Heart right ventricle (tissue), 16 donors: ENCODE results near the gene CIROP. TPM values are rescaled to one million over a fixed set of nuclear protein-coding genes. Genes with fewer than 3 reads are reported as not detected.

Experiments used
- ATAC-seq, 8 donors: fragments of 200-7000 bp; cut with Tn5 transposase; one replicate each; pipeline ENCODE4 v1.9.1; 2020; ENCODE audit warnings: mild to moderate bottlenecking in 8 of 8, moderate library complexity in 8 of 8, moderate number of reproducible peaks in 1 of 8
- DNase-seq, 2 donors: peaks; one replicate each; pipeline ENCODE4 v3.0.0-alpha.2; 2020
- H3K27ac ChIP-seq, 10 donors: fragments of 200-600 bp; sonication (generic) in 2 of 10; one replicate each; pipeline versions ENCODE4 v1.5.0 to v1.8.0; 2020 to 2022; ENCODE audit warnings: mild to moderate bottlenecking in 3 of 10
- H3K27me3 ChIP-seq, 7 donors: fragments of 200-600 bp; one replicate each; pipeline ENCODE4 v1.8.0; 2021 to 2022; ENCODE audit warnings: mild to moderate bottlenecking in 2 of 7
- H3K36me3 ChIP-seq, 9 donors: fragments of 200-600 bp; sonication (generic) in 1 of 9; one replicate each; pipeline versions ENCODE4 v1.5.0 to v1.8.0; 2020 to 2022; ENCODE audit warnings: mild to moderate bottlenecking in 2 of 9
- H3K4me1 ChIP-seq, 9 donors: fragments of 200-600 bp; sonication (generic) in 1 of 9; one replicate each; pipeline versions ENCODE4 v1.5.0 to v1.8.0; 2020 to 2022; ENCODE audit warnings: mild to moderate bottlenecking in 4 of 9
- H3K4me3 ChIP-seq, 10 donors: fragments of 200-600 bp; sonication (generic) in 2 of 10; one replicate each; pipeline versions ENCODE4 v1.5.0 to v1.8.0; 2020 to 2022; ENCODE audit warnings: mild to moderate bottlenecking in 7 of 10, moderate library complexity in 2 of 10
- H3K9me3 ChIP-seq, 11 donors: fragments of 200-600 bp in 10 of 11; sonication (generic) in 2 of 11; one replicate each; pipeline versions ENCODE4 v1.5.0 to v1.8.0; 2013 to 2022; ENCODE audit warnings: mild to moderate bottlenecking in 2 of 11, control low read depth in 1 of 11, moderate library complexity in 1 of 11
- CTCF ChIP-seq, 9 donors: fragments of 200-600 bp; sonication (generic) in 2 of 9; IDR thresholded peaks; one replicate each; pipeline versions ENCODE4 v1.5.0 to v1.8.0; 2021 to 2022; ENCODE audit warnings: antibody characterized with exemption in 9 of 9, mild to moderate bottlenecking in 5 of 9, moderate library complexity in 1 of 9
- WGBS, 2 donors: extraction: QIAGEN DNeasy Blood & Tissue Kit; methylation state at CpG; one replicate each; pipeline ENCODE4 v1.1.7; 2013; ENCODE audit warnings: inconsistent platforms in 1 of 2; 5-methylcytosine and 5-hydroxymethylcytosine counted together
- intact Hi-C, 10 donors: fragments of 100-400 bp; cut with DNase I; formaldehyde crosslinking; loops; one replicate each; pipeline versions ENCODE4 v1.11.1 to v1.14.2; 2022
- polyA plus RNA-seq, 2 donors: library from polyadenylated mRNA; stranded (reverse); fragments of 200-250 nt; gene quantifications; one replicate each; pipeline ENCODE4 v1.2.3, GENCODE V29; 2013
- total RNA-seq, 10 donors: library from RNA; stranded (reverse); fragmentation: NEBNext Ultra II Directional in 3 of 10; extraction: Animal tissue kit (Norgen Biotek cat#: 25700) in 3 of 10; gene quantifications; one replicate each; pipeline versions ENCODE4 v1.2.1 to v1.2.4, GENCODE V29; 2021 to 2023
- donor health status: Arrhythmogenic right ventricular cardiomyopathy.
- donor health status: ischemic (EF 13 %, LVEDD 7.1; RV severe dilation, severe dysfunction).
- donor health status: healthy with polysubstance abuse.
- donor health status: DM: no; HTN: yes; CAD: no.
- donor health status: DM: no; HTN: no; CAD: no.
- donor health status: ischemic (EF 25% LVEDD 6.9; RV normal size, moderate dysfunction).
- donor health status: ischemic (EF 25% LVEDD 5.7; RV mildly dilated, moderate dysfunction).
- donor health status: healthy.
- donor health status: DM: yes; HTN: yes; CAD: no.
- donor health status: Ischemic cardiomyopathy.
- donor health status: ischemic (EF 35%, LVEDD 5.7; RV mildly dilated, moderate dysfunction).
- donor health status: nonischemic (EF 11% LVEDD 7.7; RV severe dilation, severe dysfunction).
- donor health status: DM: yes; HTN: yes; CAD: no.
- donor health status: PGD.
- donor health status: ischemic (EF 29% LVEDD 5.4; RV normal size, mild dysfunction).
- donor health status: nonischemic (EF 23%, LVEDD 6.1; RV moderate dilation, normal function).

CIROP gene
- total and polyA plus RNA-seq, 12 donors = not detected

- WGBS, 2 donors = 60 to 67% methylated on average over 6 of the region's 6 CpGs
- Histone ChIP-seq H3K4me1 (peaks cover 0 to 28% (median 18%) of the 10 kb centered on the region in 9 donors), H3K27me3 (no peaks in the 10 kb centered on the region), H3K4me3 (no peak overlapping the region), H3K27ac (no peak overlapping the region), H3K36me3 (peaks cover 0 to 27% (median 22%) of the 10 kb centered on the region in 9 donors), H3K9me3 (no peaks in the 10 kb centered on the region)
- ATAC-seq (peak in 5 of 8 donors; percentile 15 to 48 (median 31)), DNase-seq (peak in 1 of 2 donors; percentile 35)
- intact Hi-C loops = loop anchor here in 5 of 10 donors (2.0 to 10.0 kb wide), 4 partner anchors 68 to 501 kb away; no protein-coding TSS in a partner anchor
- no peak for TF ChIP-seq CTCF (IDR thresholded peaks at IDR 0.05)
These were observed 49.1 kb downstream of the CIROP start for GRCh38 chr14:23055621-23056144.

DNA sequence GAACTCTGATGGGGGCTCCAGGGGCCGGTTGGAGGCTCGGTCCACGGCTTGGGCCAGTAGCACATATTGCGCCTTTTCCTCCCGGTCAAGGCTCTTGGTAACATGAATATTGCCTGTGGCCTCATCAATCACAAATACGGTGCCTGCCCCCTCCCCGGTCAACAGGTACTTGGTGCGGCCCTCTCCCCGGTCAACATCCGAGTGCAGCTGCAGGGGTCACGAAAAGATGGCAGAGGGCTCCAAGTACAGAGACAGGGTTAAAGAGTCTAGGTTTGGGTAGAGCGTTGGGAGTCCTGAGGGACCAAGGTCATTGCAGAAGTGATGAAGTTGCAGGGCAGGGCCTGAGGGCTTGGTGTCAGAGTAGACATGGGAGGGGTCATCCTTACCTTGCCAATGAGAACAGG is 49.6 kb downstream of the CIROP start:
- no peak for DNase-seq
- 97 to 99% methylated on average over 12 of the region's 12 CpGs for WGBS, 2 donors

GRCh38 chr14:23054000-23054811 is 50.6 kb downstream of the CIROP start:
- DNase-seq = no peak
- intact Hi-C loops = loop anchor here in 3 of 10 donors (2.0 to 10.0 kb wide), 3 partner anchors 57 to 499 kb away; no protein-coding TSS in a partner anchor
- WGBS, 2 donors = 74 to 77% methylated on average over 17 of the region's 17 CpGs

More for the DNA sequence above, 49.6 kb downstream of the CIROP start:
- Histone ChIP-seq H3K9me3 (no peaks in the 10 kb centered on the region), H3K4me3 (no peak overlapping the region), H3K27ac (no peak overlapping the region), H3K36me3 (peaks cover 0 to 22% (median 17%) of the 10 kb centered on the region in 9 donors), H3K4me1 (peaks cover 0 to 28% (median 18%) of the 10 kb centered on the region in 9 donors), H3K27me3 (no peaks in the 10 kb centered on the region)
- TF ChIP-seq CTCF (IDR thresholded peaks at IDR 0.05) = no peak
- intact Hi-C loops = loop anchor here in 4 of 10 donors (5.0 to 10.0 kb wide), 3 partner anchors 68 to 500 kb away; no protein-coding TSS in a partner anchor
- ATAC-seq = no peak

More at GRCh38 chr14:23054000-23054811, 50.6 kb downstream of the CIROP start:
- no peak overlapping the region for H3K27ac ChIP-seq
- H3K9me3 ChIP-seq = no peaks in the 10 kb centered on the region
- no peak for ATAC-seq
- peaks cover 0 to 12% (median 7%) of the 10 kb centered on the region in 9 donors for H3K36me3 ChIP-seq
- H3K27me3 ChIP-seq = no peaks in the 10 kb centered on the region
- TF ChIP-seq CTCF (IDR thresholded peaks at IDR 0.05) = peak in 6 of 9 donors; percentile 32 to 48 (median 39)
- H3K4me1 ChIP-seq = peaks cover 0 to 28% (median 18%) of the 10 kb centered on the region in 9 donors
- no peak overlapping the region for H3K4me3 ChIP-seq
